K562 (cell line): ENCODE results near the gene SAPCD1. TPM values are rescaled to one million over a fixed set of nuclear protein-coding genes. Genes with fewer than 3 reads are reported as not detected.

Experiments
- ARHGAP35 ChIP-seq: fragments of 450-650 bp; IDR thresholded peaks from 2 replicates; pipeline ENCODE4 v1.6.1; 2018; ENCODE audit not compliant: partially characterized antibody
- DDX20 ChIP-seq: fragments of 450-650 bp; IDR thresholded peaks from 2 replicates; pipeline ENCODE4 v1.6.1; 2016; ENCODE audit warnings: missing genetic modification characterization, low read depth, mild to moderate bottlenecking, missing compliant biosample characterization, moderate library complexity
- HDAC8 ChIP-seq: fragments of 450-650 bp; IDR thresholded peaks from 2 replicates; pipeline ENCODE4 v1.6.1; 2016; ENCODE audit warnings: mild to moderate bottlenecking, missing genetic modification characterization, moderate library complexity, missing compliant biosample characterization
- MYBL2 ChIP-seq, 2 experiments: fragments of 450-650 bp in 1 of 2; sonication (generic) in 1 of 2; formaldehyde crosslinking in 1 of 2; IDR thresholded peaks; 2 replicates each; pipeline versions ENCODE4 v1.6.1 to v1.8.1; 2017 to 2022; ENCODE audit warnings: borderline replicate concordance in 1 of 2, inconsistent platforms in 1 of 2, low read depth in 1 of 2, mild to moderate bottlenecking in 1 of 2, missing genetic modification reagents in 1 of 2, moderate library complexity in 1 of 2
- NR1H2 ChIP-seq: sonication (generic); formaldehyde crosslinking; IDR thresholded peaks from 2 replicates; pipeline ENCODE4 v1.4.0; 2020; ENCODE audit warnings: mild to moderate bottlenecking, missing genetic modification reagents
- SMAD3 ChIP-seq: fragments of 450-650 bp; formaldehyde crosslinking; conservative IDR thresholded peaks from 2 replicates; pipeline ENCODE4 v1.4.0; 2020; ENCODE audit warnings: mild to moderate bottlenecking
- SMARCA5 ChIP-seq: fragments of 450-650 bp; IDR thresholded peaks from 2 replicates; pipeline ENCODE4 v1.6.1; 2016
- ZNF212 ChIP-seq: fragments of 450-650 bp; formaldehyde crosslinking; IDR thresholded peaks from 2 replicates; pipeline ENCODE4 v1.4.0; 2020; ENCODE audit warnings: mild to moderate bottlenecking
- ZNF57 ChIP-seq: fragments of 450-650 bp; formaldehyde crosslinking; IDR thresholded peaks from 2 replicates; pipeline ENCODE4 v1.4.0; 2020; ENCODE audit warnings: mild to moderate bottlenecking, moderate library complexity
- polyA plus RNA-seq, 8 experiments: library from polyadenylated mRNA; depleted of rRNA in 4 of 8; stranded (reverse) in 5 of 8; unstranded in 3 of 8; fragments of >200 nt; fragmentation: Nextera tagmentation in 2 of 8; fragmentation: Illumina TruSeq in 1 of 8; extraction: Ambion mirVana in 2 of 8; extraction: Trizol in 1 of 8; gene quantifications; 2 replicates each; pipeline versions ENCODE4 v1.2.1 to v1.2.3, GENCODE V29; 2011 to 2014; ENCODE audit warnings: inconsistent platforms in 1 of 8, missing spikeins in 1 of 8
- total RNA-seq, 7 experiments: library from RNA; depleted of rRNA in 6 of 7; stranded (reverse); fragments of >200 nt in 6 of 7; fragmentation: Illumina TruSeq in 2 of 7; extraction: Trizol in 2 of 7; gene quantifications; 2 replicates each; pipeline versions ENCODE4 v1.2.1 to v1.2.3, GENCODE V29; 2011 to 2021; ENCODE audit warnings: low replicate concordance in 1 of 7
- TF ChIP-seq, protein P1 (sequence below), 2 experiments: fragments of 450-650 bp in 1 of 2; IDR thresholded peaks; 2 replicates each; pipeline ENCODE4 v1.6.1; 2011 to 2017; ENCODE audit warnings: low read depth in 2 of 2, antibody characterized with exemption in 1 of 2, borderline replicate concordance in 1 of 2, low read length in 1 of 2, mild to moderate bottlenecking in 1 of 2, mixed read lengths in 1 of 2; ENCODE audit not compliant: control insufficient read depth in 1 of 2
- TF ChIP-seq, protein P2 (sequence below): fragments of 450-650 bp; formaldehyde crosslinking; IDR thresholded peaks from 2 replicates; pipeline ENCODE4 v1.4.0; 2020; ENCODE audit warnings: mild to moderate bottlenecking, moderate library complexity
- TF ChIP-seq, protein P3 (sequence below), 2 experiments: fragments of 450-650 bp in 1 of 2; sonication (generic) in 1 of 2; formaldehyde crosslinking in 1 of 2; IDR thresholded peaks; 2 replicates each; pipeline versions ENCODE4 v1.7.1 to v1.9.0; 2016 to 2022; ENCODE audit warnings: inconsistent platforms in 1 of 2, mild to moderate bottlenecking in 1 of 2, missing genetic modification reagents in 1 of 2

The SAPCD1 gene
- total and polyA plus RNA-seq, 9 of the 15 experiments (the other 6 are each of a cell fraction or from before 2014, with no cell fraction given) = 2.6 to 30.2 (median 7.4) TPM

DNA sequence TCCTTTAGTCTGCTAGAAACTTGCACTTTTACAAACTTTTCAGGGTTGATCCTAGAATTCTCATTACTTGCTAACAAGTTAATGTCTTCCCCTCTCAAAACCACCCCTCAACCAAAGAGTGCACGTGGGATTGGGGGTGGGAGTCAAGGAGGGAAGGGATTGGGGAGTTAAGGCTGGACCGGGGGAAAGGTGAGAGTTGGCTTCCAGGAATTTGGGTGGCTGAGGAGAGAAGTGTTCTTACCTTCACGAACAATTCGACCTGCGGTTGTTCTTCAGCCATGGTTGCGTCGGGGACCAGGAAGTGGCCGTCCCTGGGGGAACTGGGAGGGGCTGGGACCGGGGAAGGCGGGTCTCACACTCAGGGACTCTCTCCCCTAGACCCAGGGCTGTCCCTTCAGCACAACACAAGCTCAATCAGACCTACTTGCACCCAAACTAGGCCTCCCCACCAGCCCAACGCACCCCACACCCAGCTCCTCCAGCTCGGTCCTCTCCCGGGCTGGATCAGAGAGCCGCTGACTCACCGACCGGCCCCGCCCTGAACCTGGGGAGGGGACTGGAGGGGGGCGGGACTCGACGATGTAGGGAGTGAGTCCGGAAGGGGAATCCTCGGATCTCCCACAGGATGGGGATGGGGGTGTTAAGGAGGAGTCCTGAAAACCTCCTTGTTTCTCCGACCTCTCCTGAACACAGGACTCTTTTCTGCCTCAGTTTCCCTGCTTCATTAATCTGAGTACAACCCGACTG lies 26.3 kb upstream of the SAPCD1 start, which contains the start of gene CLIC1 (continued):
- TF ChIP-seq, protein P1, sequence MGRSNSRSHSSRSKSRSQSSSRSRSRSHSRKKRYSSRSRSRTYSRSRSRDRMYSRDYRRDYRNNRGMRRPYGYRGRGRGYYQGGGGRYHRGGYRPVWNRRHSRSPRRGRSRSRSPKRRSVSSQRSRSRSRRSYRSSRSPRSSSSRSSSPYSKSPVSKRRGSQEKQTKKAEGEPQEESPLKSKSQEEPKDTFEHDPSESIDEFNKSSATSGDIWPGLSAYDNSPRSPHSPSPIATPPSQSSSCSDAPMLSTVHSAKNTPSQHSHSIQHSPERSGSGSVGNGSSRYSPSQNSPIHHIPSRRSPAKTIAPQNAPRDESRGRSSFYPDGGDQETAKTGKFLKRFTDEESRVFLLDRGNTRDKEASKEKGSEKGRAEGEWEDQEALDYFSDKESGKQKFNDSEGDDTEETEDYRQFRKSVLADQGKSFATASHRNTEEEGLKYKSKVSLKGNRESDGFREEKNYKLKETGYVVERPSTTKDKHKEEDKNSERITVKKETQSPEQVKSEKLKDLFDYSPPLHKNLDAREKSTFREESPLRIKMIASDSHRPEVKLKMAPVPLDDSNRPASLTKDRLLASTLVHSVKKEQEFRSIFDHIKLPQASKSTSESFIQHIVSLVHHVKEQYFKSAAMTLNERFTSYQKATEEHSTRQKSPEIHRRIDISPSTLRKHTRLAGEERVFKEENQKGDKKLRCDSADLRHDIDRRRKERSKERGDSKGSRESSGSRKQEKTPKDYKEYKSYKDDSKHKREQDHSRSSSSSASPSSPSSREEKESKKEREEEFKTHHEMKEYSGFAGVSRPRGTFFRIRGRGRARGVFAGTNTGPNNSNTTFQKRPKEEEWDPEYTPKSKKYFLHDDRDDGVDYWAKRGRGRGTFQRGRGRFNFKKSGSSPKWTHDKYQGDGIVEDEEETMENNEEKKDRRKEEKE (IDR thresholded peaks at IDR 0.05; ENCODE audit: borderline replicate concordance in 1 of 2, control insufficient read depth in 1 of 2, low read depth in 2 of 2, low read length in 1 of 2) = no peak
- TF ChIP-seq NR1H2 (0 out of 2 replicates have a peak, but pooled peaks have one; percentile 82), SMARCA5 (no peak), ZNF57 (0 out of 2 replicates have a peak, but pooled peaks have one; percentile 5), ZNF212 (CRISPR knock-in tag) (no peak), SMAD3 (CRISPR knock-in tag) (no peak), MYBL2 (IDR thresholded peaks at IDR 0.05; ENCODE audit: low read depth) (no peak), MYBL2 (CRISPR knock-in tag; IDR thresholded peaks at IDR 0.05; ENCODE audit: borderline replicate concordance) (no peak), ARHGAP35 (no peak), HDAC8 (tag) (0 out of 2 replicates have a peak, but pooled peaks have one; percentile 46), DDX20 (no peak)
- TF ChIP-seq, protein P2, sequence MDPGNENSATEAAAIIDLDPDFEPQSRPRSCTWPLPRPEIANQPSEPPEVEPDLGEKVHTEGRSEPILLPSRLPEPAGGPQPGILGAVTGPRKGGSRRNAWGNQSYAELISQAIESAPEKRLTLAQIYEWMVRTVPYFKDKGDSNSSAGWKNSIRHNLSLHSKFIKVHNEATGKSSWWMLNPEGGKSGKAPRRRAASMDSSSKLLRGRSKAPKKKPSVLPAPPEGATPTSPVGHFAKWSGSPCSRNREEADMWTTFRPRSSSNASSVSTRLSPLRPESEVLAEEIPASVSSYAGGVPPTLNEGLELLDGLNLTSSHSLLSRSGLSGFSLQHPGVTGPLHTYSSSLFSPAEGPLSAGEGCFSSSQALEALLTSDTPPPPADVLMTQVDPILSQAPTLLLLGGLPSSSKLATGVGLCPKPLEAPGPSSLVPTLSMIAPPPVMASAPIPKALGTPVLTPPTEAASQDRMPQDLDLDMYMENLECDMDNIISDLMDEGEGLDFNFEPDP (CRISPR knock-in tag) = peak; percentile 81
- TF ChIP-seq, protein P3, sequence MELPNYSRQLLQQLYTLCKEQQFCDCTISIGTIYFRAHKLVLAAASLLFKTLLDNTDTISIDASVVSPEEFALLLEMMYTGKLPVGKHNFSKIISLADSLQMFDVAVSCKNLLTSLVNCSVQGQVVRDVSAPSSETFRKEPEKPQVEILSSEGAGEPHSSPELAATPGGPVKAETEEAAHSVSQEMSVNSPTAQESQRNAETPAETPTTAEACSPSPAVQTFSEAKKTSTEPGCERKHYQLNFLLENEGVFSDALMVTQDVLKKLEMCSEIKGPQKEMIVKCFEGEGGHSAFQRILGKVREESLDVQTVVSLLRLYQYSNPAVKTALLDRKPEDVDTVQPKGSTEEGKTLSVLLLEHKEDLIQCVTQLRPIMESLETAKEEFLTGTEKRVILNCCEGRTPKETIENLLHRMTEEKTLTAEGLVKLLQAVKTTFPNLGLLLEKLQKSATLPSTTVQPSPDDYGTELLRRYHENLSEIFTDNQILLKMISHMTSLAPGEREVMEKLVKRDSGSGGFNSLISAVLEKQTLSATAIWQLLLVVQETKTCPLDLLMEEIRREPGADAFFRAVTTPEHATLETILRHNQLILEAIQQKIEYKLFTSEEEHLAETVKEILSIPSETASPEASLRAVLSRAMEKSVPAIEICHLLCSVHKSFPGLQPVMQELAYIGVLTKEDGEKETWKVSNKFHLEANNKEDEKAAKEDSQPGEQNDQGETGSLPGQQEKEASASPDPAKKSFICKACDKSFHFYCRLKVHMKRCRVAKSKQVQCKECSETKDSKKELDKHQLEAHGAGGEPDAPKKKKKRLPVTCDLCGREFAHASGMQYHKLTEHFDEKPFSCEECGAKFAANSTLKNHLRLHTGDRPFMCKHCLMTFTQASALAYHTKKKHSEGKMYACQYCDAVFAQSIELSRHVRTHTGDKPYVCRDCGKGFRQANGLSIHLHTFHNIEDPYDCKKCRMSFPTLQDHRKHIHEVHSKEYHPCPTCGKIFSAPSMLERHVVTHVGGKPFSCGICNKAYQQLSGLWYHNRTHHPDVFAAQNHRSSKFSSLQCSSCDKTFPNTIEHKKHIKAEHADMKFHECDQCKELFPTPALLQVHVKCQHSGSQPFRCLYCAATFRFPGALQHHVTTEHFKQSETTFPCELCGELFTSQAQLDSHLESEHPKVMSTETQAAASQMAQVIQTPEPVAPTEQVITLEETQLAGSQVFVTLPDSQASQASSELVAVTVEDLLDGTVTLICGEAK (IDR thresholded peaks at IDR 0.05) = no peak
- TF ChIP-seq, protein P3 (CRISPR knock-in tag; IDR thresholded peaks at IDR 0.05) = no peak
